GM19463 (cell line): ENCODE measurements around the gene GPR146.
"Not testable (repeated sequence)": the region's sequence is repeated elsewhere in the genome, so short reads cannot be mapped to it uniquely, and the experiment has no call there.

Experiments used
- ATAC-seq: cut with Tn5 transposase; IDR thresholded peaks from one replicate; pipeline ENCODE4 v1.9.1; 2021; ENCODE audit warnings: mild to moderate bottlenecking, moderate library complexity; ENCODE audit not compliant: unreplicated experiment

The GPR146 gene

GRCh38 chr7:1074018-1074417 lies 29.7 kb downstream of the GPR146 start:
- ATAC-seq, result not testable (repeated sequence)

GRCh38 chr7:1074593-1075431 lies 30.5 kb downstream of the GPR146 start:
- ATAC-seq, result no peak

- ATAC-seq, result no peak
Observed at GRCh38 chr7:1076184-1077072, 32.1 kb downstream of the GPR146 start.

- ATAC-seq, result no peak
Observed at GRCh38 chr7:1078519-1078918, 34.2 kb downstream of the GPR146 start.

GRCh38 chr7:1078985-1079384 lies 34.6 kb downstream of the GPR146 start:
- ATAC-seq, result no peak

GRCh38 chr7:1079546-1079945 lies 35.2 kb downstream of the GPR146 start:
- ATAC-seq, result no peak

- ATAC-seq, result no peak
Observed at GRCh38 chr7:1080252-1080920, 36.0 kb downstream of the GPR146 start.

GRCh38 chr7:1080921-1081255 lies 36.5 kb downstream of the GPR146 start:
- no peak for ATAC-seq

- no peak for ATAC-seq
Observed at GRCh38 chr7:1081336-1081735, 37.0 kb downstream of the GPR146 start.

- no peak for ATAC-seq
Observed at GRCh38 chr7:1081931-1082401, 37.6 kb downstream of the GPR146 start.

- ATAC-seq, result no peak
Observed at GRCh38 chr7:1083729-1084657, 39.6 kb downstream of the GPR146 start.

GRCh38 chr7:1085266-1085665 lies 40.9 kb downstream of the GPR146 start:
- ATAC-seq, result no peak

GRCh38 chr7:1085910-1086421 lies 41.6 kb downstream of the GPR146 start:
- no peak for ATAC-seq

GRCh38 chr7:1086588-1087464 lies 42.5 kb downstream of the GPR146 start:
- ATAC-seq, result peak; percentile 75

- ATAC-seq, result no peak
Observed at GRCh38 chr7:1087465-1087814, 43.1 kb downstream of the GPR146 start.

- ATAC-seq, result no peak
Observed at GRCh38 chr7:1087952-1088920, 43.9 kb downstream of the GPR146 start, which contains the start of gene GPER1. Gene GPER1, plus strand, starts transcription at chr7:1088113. Its CDS starts 3,616 bp downstream, at chr7:1091729.

- no peak for ATAC-seq
Observed at GRCh38 chr7:1090236-1090635, 45.9 kb downstream of the GPR146 start.
